K562 (cell line): Measurements from ENCODE around the gene CRYBA1.

Experiments used
- DNMT1 ChIP-seq: fragments of 450-650 bp; IDR thresholded peaks from 2 replicates; pipeline ENCODE4 v1.6.1; 2016; ENCODE audit warnings: antibody characterized with exemption, mild to moderate bottlenecking
- EP300 ChIP-seq: IDR thresholded peaks from 2 replicates; pipeline ENCODE4 v1.6.1; 2012; ENCODE audit warnings: low read length, improper control_type of control experiment
- KAT7 ChIP-seq: sonication (generic); formaldehyde crosslinking; IDR thresholded peaks from 2 replicates; pipeline ENCODE4 v1.8.0; 2022; ENCODE audit warnings: missing genetic modification reagents, mild to moderate bottlenecking, borderline replicate concordance
- ZSCAN29 ChIP-seq: fragments of 450-650 bp; IDR thresholded peaks from 2 replicates; pipeline ENCODE4 v1.6.1; 2017

GRCh38 chr17:29205047-29205446, 41.6 kb upstream of the CRYBA1 start:
- TF ChIP-seq EP300 (no peak), DNMT1 (no peak), ZSCAN29 (no peak), KAT7 (CRISPR knock-in tag) (no peak)
